ENCODE data around the gene VCAN. TPM values are rescaled to one million over a fixed set of nuclear protein-coding genes. Genes with fewer than 3 reads are reported as not detected.

The VCAN gene
- total RNA-seq, 1 donor = 1,493 TPM

- no peak for TF ChIP-seq CTCF (IDR thresholded peaks at IDR 0.05; ENCODE audit: insufficient read depth, low read length)
- H3K4me3 ChIP-seq (ENCODE audit: low read depth, low read length) = no peak overlapping the region
- no peak for DNase-seq (ENCODE audit: low read depth)
Observed at GRCh38 chr5:83482961-83483360, 11.4 kb downstream of the VCAN start.

- DNase-seq (ENCODE audit: low read depth) = no peak
- H3K4me3 ChIP-seq (ENCODE audit: low read depth, low read length) = no peak overlapping the region
- no peak for TF ChIP-seq CTCF (IDR thresholded peaks at IDR 0.05; ENCODE audit: insufficient read depth, low read length)
Observed at GRCh38 chr5:83484294-83484693, 12.8 kb downstream of the VCAN start.

GRCh38 chr5:83485842-83486241 is 14.3 kb downstream of the VCAN start:
- no peak overlapping the region for H3K4me3 ChIP-seq (ENCODE audit: low read depth, low read length)
- DNase-seq (ENCODE audit: low read depth) = no peak
- TF ChIP-seq CTCF (IDR thresholded peaks at IDR 0.05; ENCODE audit: insufficient read depth, low read length) = no peak

GRCh38 chr5:83487155-83487554 is 15.6 kb downstream of the VCAN start:
- no peak for TF ChIP-seq CTCF (IDR thresholded peaks at IDR 0.05; ENCODE audit: insufficient read depth, low read length)
- no peak overlapping the region for H3K4me3 ChIP-seq (ENCODE audit: low read depth, low read length)
- no peak for DNase-seq (ENCODE audit: low read depth)

- peak; percentile 42 for DNase-seq (ENCODE audit: low read depth)
- no peak overlapping the region for H3K4me3 ChIP-seq (ENCODE audit: low read depth, low read length)
- TF ChIP-seq CTCF (IDR thresholded peaks at IDR 0.05; ENCODE audit: insufficient read depth, low read length) = no peak
Observed at GRCh38 chr5:83488271-83488670, 16.7 kb downstream of the VCAN start.

GRCh38 chr5:83488821-83489220 is 17.3 kb downstream of the VCAN start:
- no peak for TF ChIP-seq CTCF (IDR thresholded peaks at IDR 0.05; ENCODE audit: insufficient read depth, low read length)
- DNase-seq (ENCODE audit: low read depth) = no peak
- H3K4me3 ChIP-seq (ENCODE audit: low read depth, low read length) = no peak overlapping the region

GRCh38 chr5:83490203-83490602 is 18.7 kb downstream of the VCAN start:
- no peak for DNase-seq (ENCODE audit: low read depth)
- TF ChIP-seq CTCF (IDR thresholded peaks at IDR 0.05; ENCODE audit: insufficient read depth, low read length) = no peak
- no peak overlapping the region for H3K4me3 ChIP-seq (ENCODE audit: low read depth, low read length)

Measured in fibroblast of the aortic adventitia (primary cell).